ENCODE data around the gene FAM83G.

GRCh38 chr17:18991531-18992315 is 12.8 kb downstream of the FAM83G start:
- TF ChIP-seq POLR2A (IDR thresholded peaks at IDR 0.05; ENCODE audit: low read depth): no peak
- no peak for TF ChIP-seq EP300 (IDR thresholded peaks at IDR 0.05)
- TF ChIP-seq CTCF (IDR thresholded peaks at IDR 0.05): no peak
